ENCODE results near the gene SLC26A11.

Gene SLC26A11

GRCh38 chr17:80202197-80202596 lies 18.0 kb upstream of the SLC26A11 start:
- Histone ChIP-seq H3K4me2 (ENCODE audit: low read length) (no peak overlapping the region), H3F3A (ENCODE audit: control insufficient read depth, insufficient read depth) (no peaks in the 10 kb centered on the region), H3K9me2 (replicated peaks; ENCODE audit: control insufficient read depth, low read length) (no peaks in the 10 kb centered on the region), H3K79me2 (ENCODE audit: control insufficient read depth, low read length) (no peaks in the 10 kb centered on the region), H3K4me3 (ENCODE audit: low read length) (no peak overlapping the region), H3K27ac (ENCODE audit: low read depth, low read length) (no peak overlapping the region), H3K9me3 (ENCODE audit: control insufficient read depth, insufficient read depth, low read length) (no peaks in the 10 kb centered on the region), H3K36me3 (ENCODE audit: control insufficient read depth, low read length) (no peaks in the 10 kb centered on the region), H4K20me1 (ENCODE audit: control insufficient read depth, insufficient read depth, low read depth, low read length) (no peaks in the 10 kb centered on the region), H3K27me3 (ENCODE audit: control insufficient read depth, low read length) (no peaks in the 10 kb centered on the region), H3K4me1 (ENCODE audit: control insufficient read depth, low read length) (no peaks in the 10 kb centered on the region)
- TF ChIP-seq CTCF (IDR thresholded peaks at IDR 0.05; ENCODE audit: low read depth, low read length, poor library complexity, severe bottlenecking) (no peak), EZH2phosphoT487 (IDR thresholded peaks at IDR 0.05; ENCODE audit: borderline replicate concordance, low read length) (no peak)

- H3K79me2 ChIP-seq (ENCODE audit: control insufficient read depth, low read length), result no peaks in the 10 kb centered on the region
- no peak for TF ChIP-seq EZH2phosphoT487 (IDR thresholded peaks at IDR 0.05; ENCODE audit: borderline replicate concordance, low read length)
- TF ChIP-seq CTCF (IDR thresholded peaks at IDR 0.05; ENCODE audit: low read depth, low read length, poor library complexity, severe bottlenecking), result peak; percentile 12
These were observed 16.7 kb upstream of the SLC26A11 start for GRCh38 chr17:80203471-80203963.

GRCh38 chr17:80204626-80205468 lies 15.4 kb upstream of the SLC26A11 start:
- no peaks in the 10 kb centered on the region for H3K36me3 ChIP-seq (ENCODE audit: control insufficient read depth, low read length)

More at GRCh38 chr17:80203471-80203963, 16.7 kb upstream of the SLC26A11 start:
- no peak overlapping the region for H3K4me2 ChIP-seq (ENCODE audit: low read length)
- no peaks in the 10 kb centered on the region for H3K9me3 ChIP-seq (ENCODE audit: control insufficient read depth, insufficient read depth, low read length)
- no peaks in the 10 kb centered on the region for H3F3A ChIP-seq (ENCODE audit: control insufficient read depth, insufficient read depth)
- no peaks in the 10 kb centered on the region for H3K4me1 ChIP-seq (ENCODE audit: control insufficient read depth, low read length)
- H3K36me3 ChIP-seq (ENCODE audit: control insufficient read depth, low read length), result no peaks in the 10 kb centered on the region
- no peaks in the 10 kb centered on the region for H3K27me3 ChIP-seq (ENCODE audit: control insufficient read depth, low read length)
- H3K27ac ChIP-seq (ENCODE audit: low read depth, low read length), result no peak overlapping the region
- no peak overlapping the region for H3K4me3 ChIP-seq (ENCODE audit: low read length)
- no peaks in the 10 kb centered on the region for H4K20me1 ChIP-seq (ENCODE audit: control insufficient read depth, insufficient read depth, low read depth, low read length)
- no peaks in the 10 kb centered on the region for H3K9me2 ChIP-seq (replicated peaks; ENCODE audit: control insufficient read depth, low read length)

More at GRCh38 chr17:80204626-80205468, 15.4 kb upstream of the SLC26A11 start:
- no peak overlapping the region for H3K4me3 ChIP-seq (ENCODE audit: low read length)
- H3K4me2 ChIP-seq (ENCODE audit: low read length), result no peak overlapping the region
- no peaks in the 10 kb centered on the region for H3F3A ChIP-seq (ENCODE audit: control insufficient read depth, insufficient read depth)
- no peak for TF ChIP-seq EZH2phosphoT487 (IDR thresholded peaks at IDR 0.05; ENCODE audit: borderline replicate concordance, low read length)
- no peak for TF ChIP-seq CTCF (IDR thresholded peaks at IDR 0.05; ENCODE audit: low read depth, low read length, poor library complexity, severe bottlenecking)
- H3K4me1 ChIP-seq (ENCODE audit: control insufficient read depth, low read length), result no peaks in the 10 kb centered on the region
- H4K20me1 ChIP-seq (ENCODE audit: control insufficient read depth, insufficient read depth, low read depth, low read length), result no peaks in the 10 kb centered on the region
- H3K9me2 ChIP-seq (replicated peaks; ENCODE audit: control insufficient read depth, low read length), result no peaks in the 10 kb centered on the region
- no peaks in the 10 kb centered on the region for H3K27me3 ChIP-seq (ENCODE audit: control insufficient read depth, low read length)
- no peaks in the 10 kb centered on the region for H3K79me2 ChIP-seq (ENCODE audit: control insufficient read depth, low read length)
- no peak overlapping the region for H3K27ac ChIP-seq (ENCODE audit: low read depth, low read length)
- H3K9me3 ChIP-seq (ENCODE audit: control insufficient read depth, insufficient read depth, low read length), result no peaks in the 10 kb centered on the region

All from DOHH2 (cell line).